Measurements from ENCODE around the gene UBE4A. TPM values are rescaled to one million over a fixed set of nuclear protein-coding genes. Genes with fewer than 3 reads are reported as not detected.

The UBE4A gene
- total and polyA plus RNA-seq, 2 of the 4 experiments (the other 2 are of a cell fraction), result 15.2 to 69.7 TPM

DNA sequence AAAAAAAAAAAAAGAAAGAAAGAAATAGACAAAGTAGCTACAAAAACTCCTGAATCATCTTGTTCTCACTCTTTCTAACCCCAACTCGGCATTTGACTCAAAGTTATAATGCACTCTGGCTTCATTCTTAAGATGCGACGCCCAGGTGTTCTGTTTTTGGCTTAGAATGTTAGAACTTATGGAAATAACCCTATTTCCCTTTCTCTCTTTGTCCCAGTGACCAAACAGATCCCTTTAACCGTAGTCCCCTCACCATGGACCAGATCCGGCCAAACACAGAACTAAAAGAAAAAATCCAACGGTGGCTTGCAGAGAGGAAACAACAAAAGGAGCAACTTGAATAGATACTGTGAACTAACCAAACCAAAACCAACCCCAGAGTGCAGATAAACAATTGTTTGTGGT is 36.7 kb downstream of the UBE4A start:
- ChIA-PET CTCF (no interaction called here), POLR2A (ENCODE audit: unreplicated experiment) (no interaction called here)
- no peak overlapping the region for H3K23ac ChIP-seq (ENCODE audit: low read depth, low read length)
- H2AK9ac ChIP-seq (replicated peaks; ENCODE audit: low read depth, low read length, poor library complexity), result no peak overlapping the region
- DNase-seq (no peak), ATAC-seq (ENCODE audit: low read depth) (no peak)
- H3K9me3 ChIP-seq (ENCODE audit: control insufficient read depth, insufficient read depth, low read length), result no peaks in the 10 kb centered on the region
- no peak overlapping the region for H3K18ac ChIP-seq (ENCODE audit: low read depth, low read length)
- no peak overlapping the region for H2AFZ ChIP-seq (replicated peaks; ENCODE audit: low read length, poor library complexity)
- H3K79me1 ChIP-seq (ENCODE audit: low read depth in 1 of 2, low read length in 2 of 2), result peaks cover 0 to 8% of the 10 kb centered on the region in 2 experiments; a peak in 1 of 4 replicates
- no peak overlapping the region for H2BK15ac ChIP-seq (ENCODE audit: low read depth, low read length)
- no peak overlapping the region for H4K8ac ChIP-seq (ENCODE audit: low read depth in 2 of 2, low read length in 2 of 2)
- no peak overlapping the region for H2BK120ac ChIP-seq (ENCODE audit: low read depth, low read length)
- H3K27me3 ChIP-seq (ENCODE audit: control insufficient read depth, insufficient read depth, low read length), result no peaks in the 10 kb centered on the region
- in situ Hi-C loops (cut with MboI; ENCODE audit: low sequenced_read_pairs) (no loop called here), intact Hi-C loops (cut with micrococcal nuclease) (no loop called here), dilution Hi-C loops (cut with HindIII; ENCODE audit: low sequenced_read_pairs, unreplicated experiment) (no loop called here)
- no peak overlapping the region for H4K91ac ChIP-seq (ENCODE audit: insufficient read depth, low read depth, low read length)
- H3K36me3 ChIP-seq (ENCODE audit: control insufficient read depth, insufficient read depth, low read length), result peaks cover 26% of the 10 kb centered on the region
- no peak overlapping the region for H3K4ac ChIP-seq (ENCODE audit: low read depth, low read length)
- H3K56ac ChIP-seq (ENCODE audit: extremely low read depth, insufficient read depth, low read length), result no peak overlapping the region
- H3K4me1 ChIP-seq (ENCODE audit: control insufficient read depth, insufficient read depth, low read length), result no peaks in the 10 kb centered on the region
- WGBS, 2 experiments (ENCODE audit: extremely low coverage in 2 of 2, insufficient read length in 1 of 2), result no CpG with 5 or more reads among the region's 6 CpGs
- no peak overlapping the region for H2AK5ac ChIP-seq (ENCODE audit: low read depth, low read length)
- H2BK20ac ChIP-seq (ENCODE audit: low read depth, low read length), result no peak overlapping the region
- no peak overlapping the region for H3K4me3 ChIP-seq (ENCODE audit: insufficient read depth, low read depth, low read length)
- no peak overlapping the region for H3K27ac ChIP-seq (ENCODE audit: insufficient read depth, low read length)
- H3K4me2 ChIP-seq (ENCODE audit: low read depth, low read length), result no peak overlapping the region
- H2BK5ac ChIP-seq (ENCODE audit: low read depth, low read length, poor library complexity, severe bottlenecking), result no peak overlapping the region
- peaks cover 3% of the 10 kb centered on the region; the same call in 1 of the 2 replicates for H3K9me1 ChIP-seq (ENCODE audit: insufficient read depth, low read length)
- no peak for TF ChIP-seq POLR2A (IDR thresholded peaks at IDR 0.05; ENCODE audit: low read depth, low read length)
- no peak for TF ChIP-seq NFE2L2 (IDR thresholded peaks at IDR 0.05; ENCODE audit: low read depth, low read length)
- no peak for TF ChIP-seq MAFK (IDR thresholded peaks at IDR 0.05; ENCODE audit: low read depth, low read length)
- TF ChIP-seq RAD21 (IDR thresholded peaks at IDR 0.05; ENCODE audit: low read length), result no peak
- no peak for TF ChIP-seq MXI1 (IDR thresholded peaks at IDR 0.05; ENCODE audit: borderline replicate concordance, low read depth, low read length)
- no peak for TF ChIP-seq SMC3 (IDR thresholded peaks at IDR 0.05; ENCODE audit: low read depth, low read length)
- TF ChIP-seq, protein P1, sequence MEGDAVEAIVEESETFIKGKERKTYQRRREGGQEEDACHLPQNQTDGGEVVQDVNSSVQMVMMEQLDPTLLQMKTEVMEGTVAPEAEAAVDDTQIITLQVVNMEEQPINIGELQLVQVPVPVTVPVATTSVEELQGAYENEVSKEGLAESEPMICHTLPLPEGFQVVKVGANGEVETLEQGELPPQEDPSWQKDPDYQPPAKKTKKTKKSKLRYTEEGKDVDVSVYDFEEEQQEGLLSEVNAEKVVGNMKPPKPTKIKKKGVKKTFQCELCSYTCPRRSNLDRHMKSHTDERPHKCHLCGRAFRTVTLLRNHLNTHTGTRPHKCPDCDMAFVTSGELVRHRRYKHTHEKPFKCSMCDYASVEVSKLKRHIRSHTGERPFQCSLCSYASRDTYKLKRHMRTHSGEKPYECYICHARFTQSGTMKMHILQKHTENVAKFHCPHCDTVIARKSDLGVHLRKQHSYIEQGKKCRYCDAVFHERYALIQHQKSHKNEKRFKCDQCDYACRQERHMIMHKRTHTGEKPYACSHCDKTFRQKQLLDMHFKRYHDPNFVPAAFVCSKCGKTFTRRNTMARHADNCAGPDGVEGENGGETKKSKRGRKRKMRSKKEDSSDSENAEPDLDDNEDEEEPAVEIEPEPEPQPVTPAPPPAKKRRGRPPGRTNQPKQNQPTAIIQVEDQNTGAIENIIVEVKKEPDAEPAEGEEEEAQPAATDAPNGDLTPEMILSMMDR (conservative IDR thresholded peaks at IDR 0.05; ENCODE audit: low read depth, low read length), result no peak
- TF ChIP-seq CEBPB (IDR thresholded peaks at IDR 0.05; ENCODE audit: low read depth, low read length), result no peak
- TF ChIP-seq RCOR1 (IDR thresholded peaks at IDR 0.05; ENCODE audit: insufficient replicate concordance, low read length), result no peak
- no peak for TF ChIP-seq BHLHE40 (IDR thresholded peaks at IDR 0.05; ENCODE audit: low read depth, low read length)
- TF ChIP-seq CHD1 (IDR thresholded peaks at IDR 0.05; ENCODE audit: low read depth, low read length), result no peak
- TF ChIP-seq, protein P2, sequence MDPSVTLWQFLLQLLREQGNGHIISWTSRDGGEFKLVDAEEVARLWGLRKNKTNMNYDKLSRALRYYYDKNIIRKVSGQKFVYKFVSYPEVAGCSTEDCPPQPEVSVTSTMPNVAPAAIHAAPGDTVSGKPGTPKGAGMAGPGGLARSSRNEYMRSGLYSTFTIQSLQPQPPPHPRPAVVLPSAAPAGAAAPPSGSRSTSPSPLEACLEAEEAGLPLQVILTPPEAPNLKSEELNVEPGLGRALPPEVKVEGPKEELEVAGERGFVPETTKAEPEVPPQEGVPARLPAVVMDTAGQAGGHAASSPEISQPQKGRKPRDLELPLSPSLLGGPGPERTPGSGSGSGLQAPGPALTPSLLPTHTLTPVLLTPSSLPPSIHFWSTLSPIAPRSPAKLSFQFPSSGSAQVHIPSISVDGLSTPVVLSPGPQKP (IDR thresholded peaks at IDR 0.05; ENCODE audit: borderline replicate concordance, low read depth, low read length), result no peak
- TF ChIP-seq RFX5 (IDR thresholded peaks at IDR 0.05; ENCODE audit: low read depth, low read length), result no peak
- TF ChIP-seq MAZ (IDR thresholded peaks at IDR 0.05; ENCODE audit: borderline replicate concordance, low read depth, low read length), result no peak
- TF ChIP-seq, protein P3, sequence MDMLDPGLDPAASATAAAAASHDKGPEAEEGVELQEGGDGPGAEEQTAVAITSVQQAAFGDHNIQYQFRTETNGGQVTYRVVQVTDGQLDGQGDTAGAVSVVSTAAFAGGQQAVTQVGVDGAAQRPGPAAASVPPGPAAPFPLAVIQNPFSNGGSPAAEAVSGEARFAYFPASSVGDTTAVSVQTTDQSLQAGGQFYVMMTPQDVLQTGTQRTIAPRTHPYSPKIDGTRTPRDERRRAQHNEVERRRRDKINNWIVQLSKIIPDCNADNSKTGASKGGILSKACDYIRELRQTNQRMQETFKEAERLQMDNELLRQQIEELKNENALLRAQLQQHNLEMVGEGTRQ (IDR thresholded peaks at IDR 0.05; ENCODE audit: low read depth, low read length), result no peak
- no peak for TF ChIP-seq FOS (IDR thresholded peaks at IDR 0.05; ENCODE audit: low read depth, low read length)
- no TSS peak for BruUV-seq (replicated peaks)
- H4K5ac ChIP-seq (ENCODE audit: low read depth, low read length), result no peak overlapping the region
- no peak overlapping the region for H3K14ac ChIP-seq (replicated peaks; ENCODE audit: low read depth, low read length)
- H3K9ac ChIP-seq (ENCODE audit: low read depth, low read length), result no peak overlapping the region
- no peaks in the 10 kb centered on the region for H4K20me1 ChIP-seq (ENCODE audit: insufficient read depth, low read length)
